Smooth muscle cell (in vitro differentiated cells): ENCODE measurements around the gene STAMBPL1. TPM values are rescaled to one million over a fixed set of nuclear protein-coding genes. Genes with fewer than 3 reads are reported as not detected.

Experiments used
- DNase-seq: peaks from one replicate; lab custom pipeline; 2025; ENCODE audit not compliant: unreplicated experiment; lab: John Stamatoyannopoulos, UW
- H2AFZ ChIP-seq: fragments of 200-600 bp; sonication (generic); 2 replicates; pipeline ENCODE4 v1.6.0; 2016; ENCODE audit warnings: antibody characterized with exemption, low read depth, mild to moderate bottlenecking
- H3F3A ChIP-seq: fragments of 200-600 bp; sonication (generic); 2 replicates; pipeline ENCODE4 v1.6.0; 2017; ENCODE audit warnings: antibody characterized with exemption, low read depth
- H3K27ac ChIP-seq: fragments of 200-600 bp; sonication (generic); 2 replicates; pipeline ENCODE4 v1.5.1; 2016; ENCODE audit warnings: low read depth, mild to moderate bottlenecking
- H3K27me3 ChIP-seq: fragments of 200-600 bp; sonication (generic); 2 replicates; pipeline ENCODE4 v1.6.1; 2016; ENCODE audit warnings: low read depth, mild to moderate bottlenecking
- H3K36me3 ChIP-seq: fragments of 200-600 bp; sonication (generic); 2 replicates; pipeline ENCODE4 v1.5.1; 2016; ENCODE audit warnings: low read depth
- H3K4me1 ChIP-seq: fragments of 200-600 bp; sonication (generic); 2 replicates; pipeline ENCODE4 v1.5.1; 2016; ENCODE audit warnings: low read depth
- H3K4me2 ChIP-seq: fragments of 200-600 bp; sonication (generic); 2 replicates; pipeline ENCODE4 v1.6.0; 2016; ENCODE audit warnings: mild to moderate bottlenecking
- H3K4me3 ChIP-seq: fragments of 200-600 bp; sonication (generic); 2 replicates; pipeline ENCODE4 v1.5.1; 2016; ENCODE audit warnings: mild to moderate bottlenecking
- H3K79me2 ChIP-seq: fragments of 200-600 bp; sonication (generic); 2 replicates; pipeline ENCODE4 v1.6.0; 2016; ENCODE audit warnings: low read depth, mild to moderate bottlenecking
- H3K9ac ChIP-seq: fragments of 200-600 bp; sonication (generic); 2 replicates; pipeline ENCODE4 v1.6.0; 2016; ENCODE audit warnings: low read depth
- H3K9me3 ChIP-seq: fragments of 200-600 bp; sonication (generic); replicated peaks from 2 replicates; pipeline ENCODE4 v1.5.1; 2016; ENCODE audit warnings: low read depth
- H4K20me1 ChIP-seq: fragments of 200-600 bp; sonication (generic); 2 replicates; pipeline ENCODE4 v1.6.0; 2016; ENCODE audit warnings: low read depth
- CTCF ChIP-seq: fragments of 200-600 bp; sonication (generic); IDR thresholded peaks from 2 replicates; pipeline ENCODE4 v1.5.1; 2017; ENCODE audit warnings: borderline replicate concordance, mild to moderate bottlenecking, antibody characterized with exemption; ENCODE audit not compliant: insufficient read depth, poor library complexity, severe bottlenecking
- WGBS: methylation state at CpG from one replicate; pipeline ENCODE4 v1.1.7; 2016; ENCODE audit warnings: low lambda C conversion rate; 5-methylcytosine and 5-hydroxymethylcytosine counted together
- polyA plus RNA-seq: library from polyadenylated mRNA; unstranded; fragments of >200 nt; fragmentation: Nextera tagmentation; extraction: Ambion mirVana; gene quantifications from 2 replicates; pipeline ENCODE4 v1.2.1, GENCODE V29; 2016
- total RNA-seq: library from RNA; depleted of rRNA; stranded (reverse); fragments of >200 nt; gene quantifications from 2 replicates; pipeline ENCODE4 v1.2.3, GENCODE V29; 2014

Gene STAMBPL1
- total and polyA plus RNA-seq, 2 experiments from 2014 or later, result 0.49 to 1.2 TPM

- no peak for TF ChIP-seq CTCF
- Histone ChIP-seq H3K27ac (no peak overlapping the region), H3K79me2 (no peaks in the 10 kb centered on the region), H3K4me1 (no peaks in the 10 kb centered on the region), H3F3A (no peaks in the 10 kb centered on the region), H3K9ac (no peak overlapping the region), H3K36me3 (no peaks in the 10 kb centered on the region), H4K20me1 (no peaks in the 10 kb centered on the region), H3K4me3 (no peak overlapping the region), H2AFZ (no peak overlapping the region), H3K4me2 (no peak overlapping the region), H3K27me3 (peaks cover 4% of the 10 kb centered on the region), H3K9me3 (no peaks in the 10 kb centered on the region)
- WGBS, result 73% methylated on average over 4 of the region's 4 CpGs
- no peak for DNase-seq
Observed at GRCh38 chr10:88853155-88853881, 26.7 kb upstream of the STAMBPL1 start.

GRCh38 chr10:88854684-88855083 lies 25.4 kb upstream of the STAMBPL1 start:
- TF ChIP-seq CTCF, result no peak
- WGBS, result 93% methylated on average over 3 of the region's 3 CpGs
- no peak overlapping the region for H3K9ac ChIP-seq

GRCh38 chr10:88857831-88858230 lies 22.2 kb upstream of the STAMBPL1 start:
- TF ChIP-seq CTCF, result no peak
- H3K4me1 ChIP-seq, result no peaks in the 10 kb centered on the region
- no peak overlapping the region for H3K4me2 ChIP-seq
- H3K9ac ChIP-seq, result no peak overlapping the region
- no peaks in the 10 kb centered on the region for H3K36me3 ChIP-seq
- no peaks in the 10 kb centered on the region for H3K9me3 ChIP-seq
- peak overlapping the region; percentile 59 for H3K27ac ChIP-seq
- no peaks in the 10 kb centered on the region for H3K79me2 ChIP-seq
- H3K4me3 ChIP-seq, result no peak overlapping the region
- peaks cover 22% of the 10 kb centered on the region for H3K27me3 ChIP-seq
- no peaks in the 10 kb centered on the region for H4K20me1 ChIP-seq
- no peak overlapping the region for H2AFZ ChIP-seq
- no peaks in the 10 kb centered on the region for H3F3A ChIP-seq
- DNase-seq, result no peak

More at GRCh38 chr10:88854684-88855083, 25.4 kb upstream of the STAMBPL1 start:
- Histone ChIP-seq H3K27me3 (peaks cover 10% of the 10 kb centered on the region), H3F3A (no peaks in the 10 kb centered on the region), H3K4me2 (no peak overlapping the region), H3K9me3 (no peaks in the 10 kb centered on the region), H3K4me3 (no peak overlapping the region), H3K79me2 (no peaks in the 10 kb centered on the region), H3K27ac (no peak overlapping the region), H4K20me1 (no peaks in the 10 kb centered on the region), H2AFZ (no peak overlapping the region), H3K36me3 (no peaks in the 10 kb centered on the region), H3K4me1 (no peaks in the 10 kb centered on the region)
- DNase-seq, result no peak

GRCh38 chr10:88858491-88858890 lies 21.6 kb upstream of the STAMBPL1 start:
- H3F3A ChIP-seq, result no peaks in the 10 kb centered on the region
- no peak for DNase-seq
- H2AFZ ChIP-seq, result no peak overlapping the region
- no peaks in the 10 kb centered on the region for H3K36me3 ChIP-seq
- H3K9me3 ChIP-seq, result no peaks in the 10 kb centered on the region
- peak overlapping the region; percentile 9 for H3K4me2 ChIP-seq
- H4K20me1 ChIP-seq, result no peaks in the 10 kb centered on the region
- no peak for TF ChIP-seq CTCF
- WGBS, result 57% methylated on average over 2 of the region's 2 CpGs
- no peak overlapping the region for H3K9ac ChIP-seq
- H3K4me1 ChIP-seq, result no peaks in the 10 kb centered on the region
- H3K79me2 ChIP-seq, result no peaks in the 10 kb centered on the region
- peaks cover 29% of the 10 kb centered on the region for H3K27me3 ChIP-seq
- H3K4me3 ChIP-seq, result no peak overlapping the region
- H3K27ac ChIP-seq, result peak overlapping the region; percentile 59
